ENCODE data around the gene GPT2.
"Not testable (repeated sequence)": the region's sequence is repeated elsewhere in the genome, so short reads cannot be mapped to it uniquely, and the experiment has no call there.

The GPT2 gene

DNA sequence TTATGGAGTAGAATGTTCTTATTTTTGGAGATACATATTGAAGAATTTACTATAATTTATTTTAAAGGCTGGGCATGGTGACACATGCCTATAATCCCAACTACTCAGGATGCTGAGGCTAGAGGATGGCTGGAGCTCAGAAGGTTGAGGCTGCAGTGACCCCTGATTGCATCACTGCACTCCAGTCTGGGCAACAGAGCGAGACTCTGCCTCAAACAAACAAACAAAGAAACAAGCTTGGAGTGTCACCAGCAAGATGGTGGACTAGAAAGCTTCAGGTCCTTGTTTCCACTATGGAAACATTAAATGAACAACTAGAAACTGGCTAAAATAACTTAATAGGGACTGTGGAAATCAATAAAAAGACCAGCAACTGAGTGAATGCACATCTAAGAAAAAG, 17.9 kb upstream of the GPT2 start:
- no peak for DNase-seq

GRCh38 chr16:46867486-46867885, 16.7 kb upstream of the GPT2 start:
- DNase-seq, result not testable (repeated sequence)

DNA sequence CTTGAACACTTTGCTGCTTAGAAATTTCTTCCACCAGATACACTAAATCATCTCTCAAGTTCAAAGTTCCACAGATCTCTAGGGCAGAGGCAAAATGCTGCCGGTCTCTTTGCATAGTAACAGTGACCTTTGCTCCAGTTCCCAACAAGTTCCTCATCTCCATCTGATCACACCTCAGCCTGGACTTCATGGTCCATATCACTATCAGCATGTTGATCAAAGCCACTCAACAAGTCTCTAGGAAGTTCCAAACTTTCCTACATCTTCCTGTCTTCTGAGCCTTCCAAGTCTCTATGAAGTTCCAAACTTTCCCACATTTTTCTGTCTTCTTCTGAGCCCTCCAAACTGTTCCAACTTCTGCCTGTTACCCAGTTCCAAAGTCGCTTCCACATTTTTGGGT, 15.3 kb upstream of the GPT2 start:
- DNase-seq, result not testable (repeated sequence)

GRCh38 chr16:46871597-46871996, 12.6 kb upstream of the GPT2 start:
- no peak for DNase-seq

- no peak for DNase-seq
Measured at GRCh38 chr16:46873201-46873600, 11.0 kb upstream of the GPT2 start.

DNA sequence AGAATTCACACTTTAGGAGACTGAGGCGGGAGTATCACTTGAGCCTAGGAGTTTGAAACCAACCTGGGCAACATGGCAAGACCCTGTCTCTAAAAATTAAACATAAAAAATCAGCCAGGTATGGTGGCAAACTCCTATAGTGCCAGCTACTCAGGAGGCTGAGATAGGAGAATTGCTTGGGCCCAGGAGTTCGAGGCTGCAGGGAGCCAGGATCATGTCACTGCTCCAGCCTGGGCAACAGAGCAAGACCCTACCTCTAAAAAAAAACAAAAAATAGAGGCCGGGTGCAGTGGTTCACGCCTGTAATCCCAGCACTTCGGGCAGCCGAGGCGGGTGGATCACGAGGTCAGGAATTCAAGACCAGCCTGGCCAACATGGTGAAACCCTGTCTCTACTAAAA, 8.9 kb upstream of the GPT2 start:
- DNase-seq, result no peak

DNA sequence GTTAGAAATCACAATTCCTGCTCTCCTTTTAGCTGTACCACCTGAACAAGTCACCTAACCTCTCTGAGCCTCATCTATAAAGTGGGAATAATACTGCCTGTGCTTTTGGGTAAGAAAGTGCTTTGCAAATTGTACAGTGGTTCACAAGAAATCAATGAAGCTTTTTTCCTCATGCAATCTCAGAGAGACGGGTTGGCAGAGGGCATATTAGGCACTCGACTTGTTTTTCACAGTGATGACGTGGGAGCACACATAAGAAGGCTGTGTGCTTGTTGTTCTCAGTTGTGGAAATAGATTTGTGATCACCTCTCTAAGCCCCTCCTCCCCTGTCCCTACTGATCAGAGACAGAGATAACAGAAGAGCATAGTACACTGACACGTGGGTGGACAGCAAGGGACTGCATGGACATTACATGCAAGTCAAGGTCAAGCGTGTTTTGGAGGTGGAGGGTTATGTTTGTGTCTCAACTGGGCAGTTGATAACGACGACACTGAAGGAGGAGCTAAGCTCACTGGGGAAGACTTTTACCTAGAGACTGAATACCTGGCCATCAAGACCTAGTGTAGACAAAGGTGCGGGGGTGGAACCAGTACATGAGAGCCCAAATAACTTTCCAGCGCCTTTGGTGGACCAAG, 1.7 kb upstream of the GPT2 start:
- DNase-seq, result no peak

GRCh38 chr16:46882940-46883307, 1.2 kb upstream of the GPT2 start:
- DNase-seq, result no peak

GRCh38 chr16:46883353-46883689, 841 bp upstream of the GPT2 start:
- DNase-seq, result no peak

GRCh38 chr16:46884513-46885293, 541 bp downstream of the GPT2 start:
- DNase-seq, result no peak

- no peak for DNase-seq
Measured at GRCh38 chr16:46885960-46886763, 2.0 kb downstream of the GPT2 start.

DNA sequence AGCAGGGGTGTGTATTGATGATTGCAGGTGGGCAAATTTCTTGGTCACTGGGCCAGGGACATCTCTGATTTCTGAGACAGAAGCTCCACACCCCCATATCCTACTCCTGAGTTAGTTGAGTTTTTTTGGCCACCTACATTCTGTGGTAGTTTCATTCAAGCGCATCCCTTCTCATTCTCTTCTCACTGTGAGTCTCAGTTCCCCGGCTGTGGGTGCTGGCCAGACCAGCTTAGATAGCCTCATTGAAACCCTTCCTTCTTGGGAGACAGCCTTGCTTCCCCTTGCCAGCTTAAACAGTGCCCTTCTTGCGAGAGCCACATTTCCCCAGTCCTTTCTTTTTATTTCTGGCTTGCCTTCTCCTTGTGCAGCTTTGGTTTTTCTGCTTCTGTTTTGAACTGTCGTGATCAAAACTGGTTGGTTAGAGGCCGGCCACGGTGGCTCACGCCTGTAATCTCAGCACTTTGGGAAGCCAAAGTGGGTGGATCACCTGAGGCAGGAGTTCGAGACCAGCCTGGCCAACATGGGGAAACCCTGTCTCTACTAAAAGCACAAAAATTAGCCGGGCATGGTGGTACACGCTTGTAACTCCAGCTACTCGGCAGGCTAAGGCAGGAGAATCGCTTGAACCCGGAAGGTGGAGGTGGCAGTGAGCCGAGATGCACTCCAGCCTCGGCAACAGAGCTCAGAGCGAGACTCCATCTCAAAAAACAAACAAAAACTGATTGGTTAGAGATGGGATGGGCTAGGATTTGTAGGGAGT, 2.8 kb downstream of the GPT2 start:
- DNase-seq, result no peak

GRCh38 chr16:46887524-46887854, 3.3 kb downstream of the GPT2 start:
- no peak for DNase-seq

DNA sequence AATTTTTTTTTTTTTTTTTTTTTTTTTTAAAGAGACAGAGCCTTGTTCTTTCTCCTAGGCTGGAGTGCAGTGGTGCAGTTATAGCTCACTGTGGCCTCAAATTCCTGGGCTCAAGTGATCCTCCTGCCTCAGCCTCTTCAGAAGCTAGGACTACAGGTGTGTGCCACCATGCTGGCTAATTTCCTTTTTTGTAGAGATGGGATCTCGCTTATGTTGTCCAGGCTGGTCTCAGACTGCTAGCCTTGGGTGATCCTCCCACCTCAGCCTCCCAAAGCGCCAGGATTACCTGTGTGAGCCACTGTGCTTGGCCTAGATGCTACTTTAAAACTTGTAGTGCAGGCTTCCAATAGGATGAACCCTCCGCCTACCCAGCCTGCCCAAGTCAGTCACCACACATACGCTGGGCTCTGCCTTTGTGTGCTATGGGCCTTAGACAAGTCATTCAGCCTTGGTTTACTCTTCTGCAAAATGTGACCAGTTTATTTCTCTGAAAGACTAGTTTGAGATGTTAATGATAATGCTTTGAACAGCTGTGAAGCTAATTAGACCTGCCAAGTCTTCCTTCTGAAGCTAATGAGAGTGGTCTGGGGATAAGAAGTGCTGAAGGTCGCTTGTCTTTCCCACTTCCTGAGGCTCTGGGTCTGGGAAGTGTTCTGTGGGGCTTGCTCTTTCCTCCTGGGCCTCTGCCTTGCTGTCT, 5.2 kb downstream of the GPT2 start:
- no peak for DNase-seq

- DNase-seq, result no peak
Measured at GRCh38 chr16:46889942-46890300, 5.8 kb downstream of the GPT2 start.

DNA sequence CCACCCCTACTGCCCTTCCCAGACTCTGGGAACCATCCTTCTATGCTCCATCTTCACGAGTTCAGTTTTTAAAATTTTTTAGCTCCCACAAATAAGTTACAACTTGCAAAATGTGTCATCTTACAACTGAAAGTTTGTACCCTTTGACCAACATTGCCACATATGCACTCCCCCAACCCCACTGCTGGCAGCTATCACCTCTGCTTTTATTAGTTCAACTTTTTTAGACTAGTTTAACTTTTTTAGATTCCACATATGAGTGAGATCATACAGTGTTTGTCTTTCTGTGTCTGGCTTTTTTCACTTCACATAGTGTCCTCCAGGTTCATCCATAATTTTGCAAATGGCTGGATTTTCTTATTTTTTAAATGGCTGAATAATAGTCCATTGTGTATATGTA, 7.7 kb downstream of the GPT2 start:
- no peak for DNase-seq

GRCh38 chr16:46894036-46894672, 10.0 kb downstream of the GPT2 start:
- no peak for DNase-seq

- DNase-seq, result no peak
Measured at GRCh38 chr16:46895399-46896313, 11.5 kb downstream of the GPT2 start.

- no peak for DNase-seq
Measured at GRCh38 chr16:46896314-46896968, 12.3 kb downstream of the GPT2 start.

- DNase-seq, result no peak
Measured at GRCh38 chr16:46897471-46897870, 13.3 kb downstream of the GPT2 start.

DNA sequence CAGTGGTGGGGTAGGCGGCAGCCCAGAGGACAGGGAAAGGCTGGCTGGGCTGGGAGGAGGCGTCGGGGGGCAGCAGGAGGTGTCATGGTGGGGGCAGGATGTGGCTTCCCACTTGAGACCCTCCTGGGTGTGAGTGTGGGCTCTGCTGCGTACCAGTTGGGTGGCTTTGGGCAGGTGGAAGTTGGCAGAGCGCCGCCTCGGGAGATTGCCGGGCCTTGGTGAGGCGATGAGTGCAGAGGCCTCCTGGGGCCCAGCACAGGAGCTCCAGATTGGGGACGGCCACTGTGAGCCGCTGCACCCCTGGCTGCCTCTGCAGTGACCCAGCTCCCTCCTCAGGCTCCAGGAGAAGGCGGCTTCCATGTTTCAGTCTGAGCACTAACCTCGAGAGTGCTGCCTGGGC, 13.8 kb downstream of the GPT2 start:
- DNase-seq, result no peak
